Prostate gland (tissue), 2 donors: ENCODE data around the gene WDFY4.

ENCODE experiments used
- CTCF ChIP-seq, 4 experiments: fragments of 200-600 bp in 2 of 4; fragments of 450-650 bp in 2 of 4; sonication (generic) in 2 of 4; IDR thresholded peaks; 1 replicate in 3 of 4; 2 replicates in 1 of 4; pipeline ENCODE4 v1.5.1; 2016 to 2019; ENCODE audit warnings: antibody characterized with exemption in 4 of 4, mild to moderate bottlenecking in 2 of 4, moderate library complexity in 2 of 4
- POLR2A ChIP-seq: fragments of 450-650 bp; IDR thresholded peaks from one replicate; pipeline ENCODE4 v1.6.1; 2016; ENCODE audit warnings: antibody characterized with exemption, mild to moderate bottlenecking
- POLR2AphosphoS5 ChIP-seq: sonication (generic); formaldehyde crosslinking; IDR thresholded peaks from one replicate; pipeline ENCODE4 v1.6.1; 2017; ENCODE audit warnings: antibody characterized with exemption

- no peak for TF ChIP-seq CTCF (IDR thresholded peaks at IDR 0.05)
- no peak for TF ChIP-seq POLR2A
- TF ChIP-seq POLR2AphosphoS5, result no peak
Observed at GRCh38 chr10:48938281-48938680, 253.6 kb downstream of the WDFY4 start.
